ENCODE data around the gene PLK5.
"Not testable (repeated sequence)": the region's sequence is repeated elsewhere in the genome, so short reads cannot be mapped to it uniquely, and the experiment has no call there.

The PLK5 gene

GRCh38 chr19:1495799-1496713 lies 27.8 kb upstream of the PLK5 start:
- peaks cover 7 to 10% of the 10 kb centered on the region in 2 donors for H3K4me1 Mint-ChIP-seq (ENCODE audit: low read depth in 2 of 2)
- no peak overlapping the region for H3K4me3 Mint-ChIP-seq
- ATAC-seq (replicated peaks) (no peak), DNase-seq (no peak)
- H3K36me3 Mint-ChIP-seq (ENCODE audit: insufficient read depth) = peaks cover 4% of the 10 kb centered on the region
- no peaks in the 10 kb centered on the region for H3K9me3 Mint-ChIP-seq
- no peak overlapping the region for H3K27ac Mint-ChIP-seq
- H3K27me3 Mint-ChIP-seq = peaks cover 5 to 22% of the 10 kb centered on the region in 2 donors

GRCh38 chr19:1496714-1497577 lies 26.9 kb upstream of the PLK5 start:
- no peak overlapping the region for H3K27ac Mint-ChIP-seq
- H3K27me3 Mint-ChIP-seq = peaks cover 5 to 22% of the 10 kb centered on the region in 2 donors
- H3K9me3 Mint-ChIP-seq = no peaks in the 10 kb centered on the region
- peaks cover 2 to 6% of the 10 kb centered on the region in 2 donors for H3K4me1 Mint-ChIP-seq (ENCODE audit: low read depth in 2 of 2)
- H3K36me3 Mint-ChIP-seq (ENCODE audit: insufficient read depth) = peaks cover 3% of the 10 kb centered on the region
- ATAC-seq (replicated peaks) (no peak), DNase-seq (no peak)
- no peak overlapping the region for H3K4me3 Mint-ChIP-seq

GRCh38 chr19:1497578-1498235 lies 26.2 kb upstream of the PLK5 start:
- Mint-ChIP-seq H3K4me1 (ENCODE audit: low read depth in 2 of 2) (peaks cover 0 to under 1% of the 10 kb centered on the region in 2 donors), H3K9me3 (no peaks in the 10 kb centered on the region), H3K27ac (no peak overlapping the region), H3K27me3 (peaks cover 8 to 24% of the 10 kb centered on the region in 2 donors), H3K4me3 (no peak overlapping the region), H3K36me3 (ENCODE audit: insufficient read depth) (no peaks in the 10 kb centered on the region)
- ATAC-seq (replicated peaks) (no peak), DNase-seq (no peak)

- H3K27ac Mint-ChIP-seq; DNase-seq; H3K4me1 Mint-ChIP-seq (ENCODE audit: low read depth in 2 of 2); H3K9me3 Mint-ChIP-seq; ATAC-seq (replicated peaks); H3K36me3 Mint-ChIP-seq (ENCODE audit: insufficient read depth); H3K4me3 Mint-ChIP-seq: not testable (repeated sequence)
- peaks cover 12 to 37% of the 10 kb centered on the region in 2 donors for H3K27me3 Mint-ChIP-seq
Observed at GRCh38 chr19:1499231-1499630, 24.6 kb upstream of the PLK5 start.

- Mint-ChIP-seq H3K27ac (no peak overlapping the region), H3K9me3 (no peaks in the 10 kb centered on the region), H3K4me3 (no peak overlapping the region), H3K36me3 (ENCODE audit: insufficient read depth) (peaks cover 3% of the 10 kb centered on the region), H3K27me3 (peaks cover 12 to 47% of the 10 kb centered on the region in 2 donors), H3K4me1 (ENCODE audit: low read depth in 2 of 2) (peaks cover 0 to 4% of the 10 kb centered on the region in 2 donors)
- ATAC-seq (replicated peaks) (no peak), DNase-seq (no peak)
Observed at GRCh38 chr19:1501200-1501595, 22.7 kb upstream of the PLK5 start.

GRCh38 chr19:1502433-1503088 lies 21.3 kb upstream of the PLK5 start:
- Mint-ChIP-seq H3K27me3 (peaks cover 8 to 38% of the 10 kb centered on the region in 2 donors), H3K27ac (no peak overlapping the region)

GRCh38 chr19:1503089-1503924 lies 20.6 kb upstream of the PLK5 start:
- no peak overlapping the region for H3K4me3 Mint-ChIP-seq
- H3K9me3 Mint-ChIP-seq = no peaks in the 10 kb centered on the region
- ATAC-seq (replicated peaks) (peak; percentile 11), DNase-seq (peak; percentile 43 to 46 (median 46))
- H3K4me1 Mint-ChIP-seq (ENCODE audit: low read depth in 2 of 2) = peaks cover 7 to 11% of the 10 kb centered on the region in 2 donors
- H3K27ac Mint-ChIP-seq = no peak overlapping the region
- H3K36me3 Mint-ChIP-seq (ENCODE audit: insufficient read depth) = peaks cover 10% of the 10 kb centered on the region
- peaks cover 7 to 36% of the 10 kb centered on the region in 2 donors for H3K27me3 Mint-ChIP-seq

More at GRCh38 chr19:1502433-1503088, 21.3 kb upstream of the PLK5 start:
- H3K36me3 Mint-ChIP-seq (ENCODE audit: insufficient read depth) = peaks cover 5% of the 10 kb centered on the region
- DNase-seq (no peak), ATAC-seq (replicated peaks) (no peak)
- peaks cover 2 to 6% of the 10 kb centered on the region in 2 donors for H3K4me1 Mint-ChIP-seq (ENCODE audit: low read depth in 2 of 2)
- H3K4me3 Mint-ChIP-seq = no peak overlapping the region
- H3K9me3 Mint-ChIP-seq = no peaks in the 10 kb centered on the region

- no peaks in the 10 kb centered on the region for H3K9me3 Mint-ChIP-seq
- ATAC-seq (replicated peaks) (no peak), DNase-seq (no peak)
- H3K4me1 Mint-ChIP-seq (ENCODE audit: low read depth in 2 of 2) = peaks cover 7 to 11% of the 10 kb centered on the region in 2 donors
- peaks cover 10% of the 10 kb centered on the region for H3K36me3 Mint-ChIP-seq (ENCODE audit: insufficient read depth)
- no peak overlapping the region for H3K27ac Mint-ChIP-seq
- H3K27me3 Mint-ChIP-seq = peaks cover 7 to 36% of the 10 kb centered on the region in 2 donors
- H3K4me3 Mint-ChIP-seq = no peak overlapping the region
Observed at GRCh38 chr19:1503925-1504773, 19.7 kb upstream of the PLK5 start.

- no peak overlapping the region for H3K4me3 Mint-ChIP-seq
- no peaks in the 10 kb centered on the region for H3K9me3 Mint-ChIP-seq
- peaks cover 10% of the 10 kb centered on the region for H3K36me3 Mint-ChIP-seq (ENCODE audit: insufficient read depth)
Observed at GRCh38 chr19:1505012-1505411, 18.9 kb upstream of the PLK5 start.

GRCh38 chr19:1505991-1506881 lies 17.6 kb upstream of the PLK5 start:
- peaks cover 10% of the 10 kb centered on the region for H3K36me3 Mint-ChIP-seq (ENCODE audit: insufficient read depth)
- no peak overlapping the region for H3K4me3 Mint-ChIP-seq
- DNase-seq (no peak), ATAC-seq (replicated peaks) (no peak)
- H3K4me1 Mint-ChIP-seq (ENCODE audit: low read depth in 2 of 2) = peaks cover 7 to 11% of the 10 kb centered on the region in 2 donors
- H3K27ac Mint-ChIP-seq = peak overlapping the region; percentile 35 to 56
- no peaks in the 10 kb centered on the region for H3K9me3 Mint-ChIP-seq
- H3K27me3 Mint-ChIP-seq = peaks cover 7 to 43% of the 10 kb centered on the region in 2 donors

More at GRCh38 chr19:1505012-1505411, 18.9 kb upstream of the PLK5 start:
- H3K27ac Mint-ChIP-seq = no peak overlapping the region
- no peak for ATAC-seq (replicated peaks)
- peaks cover 7 to 38% of the 10 kb centered on the region in 2 donors for H3K27me3 Mint-ChIP-seq
- peaks cover 7 to 11% of the 10 kb centered on the region in 2 donors for H3K4me1 Mint-ChIP-seq (ENCODE audit: low read depth in 2 of 2)
- no peak for DNase-seq

Measured in effector memory CD8-positive, alpha-beta T cell (primary cell).